ENCODE measurements around the gene WNT11. TPM values are rescaled to one million over a fixed set of nuclear protein-coding genes. Genes with fewer than 3 reads are reported as not detected.

WNT11 gene
- total RNA-seq, 1 donor from 2014 or later: not detected

- intact Hi-C loops (cut with micrococcal nuclease): no loop called here
Measured at GRCh38 chr11:76159303-76159937, 46.9 kb downstream of the WNT11 start.

- intact Hi-C loops (cut with micrococcal nuclease): no loop called here
Measured at GRCh38 chr11:76158394-76159302, 47.7 kb downstream of the WNT11 start.

GRCh38 chr11:76157891-76158290, 48.4 kb downstream of the WNT11 start:
- intact Hi-C loops (cut with micrococcal nuclease): no loop called here

GRCh38 chr11:76156971-76157427, 49.3 kb downstream of the WNT11 start:
- intact Hi-C loops (cut with micrococcal nuclease): no loop called here

GRCh38 chr11:76155500-76156227, 50.6 kb downstream of the WNT11 start:
- intact Hi-C loops (cut with micrococcal nuclease): no loop called here

GRCh38 chr11:76153571-76153923, 52.8 kb downstream of the WNT11 start:
- intact Hi-C loops (cut with micrococcal nuclease): loop anchor here (5.0 kb wide), 1 partner anchor 351 kb away; no protein-coding TSS in a partner anchor

GRCh38 chr11:76152741-76153570, 53.3 kb downstream of the WNT11 start:
- intact Hi-C loops (cut with micrococcal nuclease): loop anchor here (1.0 to 5.0 kb wide), 2 partner anchors 256 to 351 kb away; no protein-coding TSS in a partner anchor

- intact Hi-C loops (cut with micrococcal nuclease): loop anchor here (1.0 to 5.0 kb wide), 2 partner anchors 255 to 350 kb away; no protein-coding TSS in a partner anchor
Measured at GRCh38 chr11:76152086-76152681, 54.1 kb downstream of the WNT11 start.

GRCh38 chr11:76151556-76152085, 54.7 kb downstream of the WNT11 start:
- intact Hi-C loops (cut with micrococcal nuclease): loop anchor here (1.0 to 5.0 kb wide), 2 partner anchors 254 to 349 kb away; no protein-coding TSS in a partner anchor

GRCh38 chr11:76150141-76150540, 56.2 kb downstream of the WNT11 start:
- intact Hi-C loops (cut with micrococcal nuclease): loop anchor here (5.0 kb wide), 1 partner anchor 348 kb away; no protein-coding TSS in a partner anchor

GRCh38 chr11:76149713-76150112, 56.6 kb downstream of the WNT11 start:
- intact Hi-C loops (cut with micrococcal nuclease): loop anchor here (5.0 kb wide), 1 partner anchor 347 kb away; no protein-coding TSS in a partner anchor

GRCh38 chr11:76148941-76149613, 57.2 kb downstream of the WNT11 start:
- intact Hi-C loops (cut with micrococcal nuclease): no loop called here

GRCh38 chr11:76148231-76148630, 58.1 kb downstream of the WNT11 start:
- intact Hi-C loops (cut with micrococcal nuclease): no loop called here

GRCh38 chr11:76147106-76147740, 59.1 kb downstream of the WNT11 start:
- intact Hi-C loops (cut with micrococcal nuclease): no loop called here

- intact Hi-C loops (cut with micrococcal nuclease): no loop called here
Measured at GRCh38 chr11:76143274-76143673, 63.0 kb downstream of the WNT11 start.

GRCh38 chr11:76141901-76142588, 64.3 kb downstream of the WNT11 start:
- intact Hi-C loops (cut with micrococcal nuclease): no loop called here

GRCh38 chr11:76140912-76141574, 65.3 kb downstream of the WNT11 start:
- intact Hi-C loops (cut with micrococcal nuclease): no loop called here

- intact Hi-C loops (cut with micrococcal nuclease): no loop called here
Measured at GRCh38 chr11:76139314-76139713, 67.0 kb downstream of the WNT11 start.

Measured in T-helper 2 cell treated with Interferon-gamma antibody and Interleukin-4, amounts not matched to agents 100 ng/mL and 5 ng/mL, for 36 hours (primary cell).